NCI-H82 treated with DMSO at 0.1 percent for 48 hours (cell line): Measurements from ENCODE around the gene IL34.

Experiments
- DNase-seq: peaks from one replicate; lab custom pipeline; 2025; ENCODE audit not compliant: unreplicated experiment; lab: John Stamatoyannopoulos, UW

The IL34 gene

GRCh38 chr16:70700101-70701020, 54.0 kb downstream of the IL34 start:
- no peak for DNase-seq

GRCh38 chr16:70701036-70701435, 54.7 kb downstream of the IL34 start:
- no peak for DNase-seq

DNA sequence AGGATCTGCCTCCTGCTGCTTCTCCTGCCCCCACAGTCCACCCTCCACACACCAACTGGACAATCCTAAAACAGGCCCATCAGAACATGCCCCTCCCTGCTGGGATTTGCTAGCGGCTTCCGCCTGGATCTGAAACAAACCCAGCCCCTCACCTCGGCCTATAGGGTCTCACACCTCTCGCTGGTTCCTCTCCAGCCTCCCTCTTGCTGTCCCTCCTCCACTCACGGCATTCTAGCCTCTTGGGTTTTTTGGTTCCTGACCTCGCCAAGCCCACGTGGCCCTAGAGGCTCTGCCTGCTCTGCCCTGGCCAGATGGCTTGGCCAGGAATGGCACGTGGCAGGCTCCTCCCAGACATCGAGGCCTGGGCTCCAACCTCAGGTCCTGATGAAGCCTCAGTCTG, 55.2 kb downstream of the IL34 start:
- no peak for DNase-seq

DNA sequence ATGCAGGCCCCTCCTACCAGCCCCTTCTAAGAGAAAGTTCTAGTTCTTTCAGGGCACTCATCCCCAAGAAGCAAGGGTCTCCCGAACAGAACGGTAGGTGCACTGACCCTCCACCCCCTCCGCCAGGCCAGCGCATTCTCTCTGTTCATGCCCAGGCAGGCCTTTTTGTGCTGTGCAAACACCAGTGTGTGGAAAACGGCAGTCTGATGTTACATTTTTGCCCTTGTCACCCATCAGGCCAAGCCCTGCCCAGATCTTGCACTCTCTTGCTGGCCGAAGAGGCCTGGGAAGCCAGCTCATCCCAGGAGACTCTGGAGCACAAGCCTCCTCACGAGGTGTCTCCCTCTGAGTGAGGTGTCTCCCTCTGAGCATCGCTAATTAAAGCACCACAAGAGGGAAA, 55.6 kb downstream of the IL34 start:
- no peak for DNase-seq

GRCh38 chr16:70702624-70703023, 56.3 kb downstream of the IL34 start:
- no peak for DNase-seq

DNA sequence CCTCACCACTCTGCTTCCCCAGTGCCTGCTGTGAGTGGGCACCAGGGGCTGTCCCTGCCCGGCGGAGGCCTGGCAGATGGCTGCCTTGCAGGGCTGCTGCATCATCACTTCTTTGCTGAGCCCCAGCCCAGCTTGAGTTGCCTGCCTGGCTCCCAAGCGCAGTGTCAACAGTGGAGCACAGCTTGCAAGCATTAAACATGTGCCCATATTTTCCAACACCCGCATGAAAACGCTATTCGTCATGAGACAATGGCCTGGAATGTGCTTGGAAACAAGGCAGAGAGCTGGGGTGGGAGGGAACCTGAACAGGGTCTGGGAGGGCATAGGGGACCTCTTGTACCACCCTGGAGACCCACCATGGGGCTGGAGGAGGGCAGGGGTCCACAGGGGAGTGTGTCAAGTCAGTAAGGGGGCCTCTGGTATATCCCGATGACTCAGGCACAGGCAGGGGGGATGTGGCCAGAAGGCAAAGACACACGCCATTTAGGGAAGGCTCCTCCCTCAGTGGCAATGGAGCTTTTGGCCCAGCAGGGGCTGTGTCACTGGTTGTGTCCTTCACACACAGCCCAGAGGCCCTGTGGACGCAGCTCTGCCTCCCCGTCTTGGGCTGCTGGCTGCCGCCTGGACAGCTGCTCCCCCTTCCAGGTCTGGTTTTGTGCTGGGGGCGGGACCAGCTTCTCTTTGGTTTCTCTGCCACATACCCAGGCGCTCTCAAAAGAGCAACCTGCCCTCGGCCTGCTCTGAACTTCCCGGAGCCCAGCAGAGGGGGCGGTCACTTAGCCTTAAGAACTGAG, 56.9 kb downstream of the IL34 start:
- DNase-seq = no peak

DNA sequence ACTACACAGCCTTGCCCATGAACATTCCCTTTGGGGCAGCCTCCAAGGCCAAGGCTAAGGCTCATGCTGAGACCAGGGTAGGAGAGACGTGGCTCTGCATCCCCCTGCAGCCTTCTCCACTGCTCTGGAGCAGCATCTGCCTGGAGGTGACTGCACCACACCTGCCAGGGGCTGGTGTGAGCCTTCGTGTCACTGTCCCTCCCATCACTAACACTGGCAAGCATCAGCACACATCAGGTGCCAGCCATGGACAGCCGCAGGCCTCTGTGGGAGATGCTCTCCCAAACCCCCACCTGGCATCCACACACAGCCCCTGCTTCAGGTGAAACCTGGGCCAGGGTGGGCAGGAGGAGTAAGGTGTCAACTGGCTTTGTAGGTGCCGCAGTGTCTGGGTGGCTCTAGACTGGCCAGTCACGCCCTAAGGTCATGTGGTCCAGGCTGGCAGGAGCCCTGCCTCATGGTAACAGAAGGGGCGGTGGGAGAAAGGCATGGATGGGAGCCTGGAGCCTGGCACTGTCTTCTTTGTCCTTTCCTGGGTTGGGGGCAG, 57.5 kb downstream of the IL34 start:
- no peak for DNase-seq

GRCh38 chr16:70704586-70704985, 58.2 kb downstream of the IL34 start:
- DNase-seq = no peak

- no peak for DNase-seq
Observed at GRCh38 chr16:70705056-70705455, 58.7 kb downstream of the IL34 start.

GRCh38 chr16:70706948-70707465, 60.6 kb downstream of the IL34 start:
- DNase-seq = no peak

DNA sequence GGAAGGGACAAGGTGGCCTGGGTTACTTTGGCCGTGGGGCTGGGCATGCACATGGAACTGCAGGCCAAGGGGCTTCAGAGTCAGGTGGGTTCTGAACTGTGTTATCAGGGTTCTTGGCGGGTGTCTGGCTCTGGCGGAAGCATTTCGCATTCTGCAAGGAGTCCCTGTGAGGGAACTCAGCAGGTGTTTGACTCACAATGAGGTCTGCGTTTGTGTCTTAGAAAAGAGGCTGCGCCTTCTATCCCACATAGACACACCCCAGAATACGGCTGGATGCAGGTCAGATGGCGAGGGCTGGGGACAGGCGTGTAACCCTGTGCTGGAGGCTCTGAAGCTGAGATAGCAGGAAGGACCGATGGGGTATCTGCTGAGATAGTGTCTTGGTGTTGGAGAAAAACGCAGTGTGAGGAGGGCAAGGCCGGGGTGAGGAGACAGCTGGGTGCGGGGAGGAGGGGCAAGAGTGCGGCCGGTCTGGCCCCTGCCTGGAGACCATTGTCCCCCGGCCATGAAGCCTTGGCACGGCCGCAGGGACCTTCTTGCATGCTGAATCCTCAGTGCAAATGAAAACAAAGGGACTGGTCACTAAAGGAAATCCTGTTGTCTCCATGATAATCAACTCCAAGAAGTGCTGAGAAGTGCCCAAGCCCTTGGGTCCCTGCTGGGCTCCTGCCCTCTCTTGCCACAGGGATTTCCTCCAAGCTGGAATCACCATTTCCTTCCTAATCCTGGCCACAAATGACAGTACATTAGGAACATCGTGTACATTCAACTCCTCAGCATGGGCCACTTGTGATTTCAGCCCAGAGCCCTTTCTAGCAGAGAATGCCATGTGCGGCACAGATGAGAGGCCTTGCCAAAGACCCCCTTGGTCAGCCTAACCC, 62.2 kb downstream of the IL34 start:
- DNase-seq = no peak

- no peak for DNase-seq
Observed at GRCh38 chr16:70709457-70709856, 63.1 kb downstream of the IL34 start.

GRCh38 chr16:70709942-70710341, 63.6 kb downstream of the IL34 start:
- no peak for DNase-seq
